Testis (tissue), 3 donors: ENCODE results near the gene WNT6. TPM values are rescaled to one million over a fixed set of nuclear protein-coding genes. Genes with fewer than 3 reads are reported as not detected.

Experiments used
- DNase-seq: peaks from one replicate; pipeline ENCODE4 v3.0.0-alpha.2; 2019
- H3K27ac ChIP-seq, 2 donors: fragments of 200-600 bp; sonication (generic); one replicate each; pipeline ENCODE4 v1.5.1; 2019
- H3K27me3 ChIP-seq: fragments of 200-600 bp; sonication (generic); one replicate; pipeline ENCODE4 v1.5.1; 2019
- H3K36me3 ChIP-seq: fragments of 200-600 bp; sonication (generic); one replicate; pipeline ENCODE4 v1.5.1; 2017; ENCODE audit warnings: low read depth; ENCODE audit errors: missing control alignments
- H3K4me1 ChIP-seq: fragments of 200-600 bp; sonication (generic); one replicate; pipeline ENCODE4 v1.5.1; 2019
- H3K4me3 ChIP-seq, 2 donors: fragments of 200-600 bp; sonication (generic); one replicate each; pipeline ENCODE4 v1.5.1; 2017 to 2019
- H3K9me3 ChIP-seq: fragments of 200-600 bp; sonication (generic); one replicate; pipeline ENCODE4 v1.5.1; 2017
- POLR2A ChIP-seq: fragments of 450-650 bp; IDR thresholded peaks from one replicate; pipeline ENCODE4 v1.6.1; 2017; ENCODE audit warnings: antibody characterized with exemption, mild to moderate bottlenecking, moderate library complexity
- WGBS, 2 donors: methylation state at CpG; one replicate each; pipeline ENCODE4 v1.1.5; 2018; 5-methylcytosine and 5-hydroxymethylcytosine counted together
- intact Hi-C: fragments of 100-400 bp; cut with DNase I; formaldehyde crosslinking; loops from one replicate; pipeline ENCODE4 v1.15.1; 2023; ENCODE audit warnings: low total_unique reads
- polyA plus RNA-seq: library from polyadenylated mRNA; stranded (reverse); fragments of 350-450 nt; fragmentation: Illumina TruSeq; extraction: RNeasy Lipid Tissue Mini Kit (QIAGEN cat#74804); gene quantifications from one replicate; pipeline ENCODE4 v1.2.3, GENCODE V29; 2014; ENCODE audit warnings: low read depth, low replicate concordance; ENCODE audit not compliant: insufficient read depth
- total RNA-seq, 2 donors: library from RNA; depleted of rRNA; stranded (reverse); fragments of >200 nt; gene quantifications; one replicate each; pipeline ENCODE4 v1.2.3, GENCODE V29; 2016
- TF ChIP-seq, protein P1 (sequence below), 3 experiments: fragments of 450-650 bp in 2 of 3; fragments of 200-600 bp in 1 of 3; sonication (generic) in 1 of 3; IDR thresholded peaks; one replicate each; pipeline ENCODE4 v1.5.1; 2016 to 2019; ENCODE audit warnings: antibody characterized with exemption in 3 of 3, mild to moderate bottlenecking in 2 of 3, moderate library complexity in 1 of 3

Gene WNT6
- total and polyA plus RNA-seq, 3 donors from 2014 or later = 2.7 to 46.5 (median 5.5) TPM

DNA sequence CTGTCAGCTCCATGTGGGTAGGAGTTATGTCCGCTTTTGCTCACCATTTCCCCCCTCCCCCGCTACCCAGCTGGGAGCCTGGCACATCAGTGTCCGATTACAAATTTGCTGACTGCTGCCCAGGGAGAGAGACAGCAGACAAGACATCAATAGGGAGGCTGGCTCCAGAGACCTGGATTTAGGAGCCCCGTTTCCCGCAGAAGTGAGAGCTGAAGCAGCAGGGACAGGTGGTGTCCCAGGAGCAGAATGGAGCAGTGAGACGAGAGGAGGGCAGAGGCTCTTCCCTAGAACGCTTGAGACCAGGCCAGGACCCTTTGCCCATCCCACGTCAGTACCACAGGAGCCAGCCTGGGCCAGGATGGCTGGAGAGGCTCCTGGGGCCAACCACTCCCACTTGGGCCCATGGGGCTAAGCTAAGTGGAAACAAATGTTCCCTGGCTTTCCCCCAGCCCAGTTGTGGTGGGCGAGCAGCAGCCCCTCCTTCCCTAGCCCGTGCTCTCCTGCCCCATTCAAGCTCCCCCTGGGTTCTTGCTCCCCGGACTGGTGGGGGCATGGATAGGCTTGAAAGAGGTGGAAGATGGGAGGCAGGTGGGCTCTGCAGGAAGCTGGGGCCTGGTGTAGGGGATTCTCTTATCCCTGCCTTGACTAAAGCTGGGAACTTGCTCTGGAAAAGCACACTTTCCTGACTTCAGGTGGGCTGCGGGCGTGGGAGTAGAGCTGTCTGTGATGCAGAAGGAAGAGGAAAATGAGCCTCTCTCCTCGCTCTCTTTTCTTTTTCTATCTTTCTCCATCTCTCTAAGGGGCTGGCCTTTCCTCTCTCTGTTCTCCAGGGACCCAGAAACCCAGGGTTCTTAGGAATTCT is 4.1 kb upstream of the WNT6 start:
- H3K27me3 ChIP-seq = no peaks in the 10 kb centered on the region
- WGBS, 2 donors = 65 to 81% methylated on average over 12 to 14 of the region's 14 CpGs
- no peak overlapping the region for H3K4me3 ChIP-seq
- H3K9me3 ChIP-seq = no peaks in the 10 kb centered on the region
- TF ChIP-seq, protein P1, sequence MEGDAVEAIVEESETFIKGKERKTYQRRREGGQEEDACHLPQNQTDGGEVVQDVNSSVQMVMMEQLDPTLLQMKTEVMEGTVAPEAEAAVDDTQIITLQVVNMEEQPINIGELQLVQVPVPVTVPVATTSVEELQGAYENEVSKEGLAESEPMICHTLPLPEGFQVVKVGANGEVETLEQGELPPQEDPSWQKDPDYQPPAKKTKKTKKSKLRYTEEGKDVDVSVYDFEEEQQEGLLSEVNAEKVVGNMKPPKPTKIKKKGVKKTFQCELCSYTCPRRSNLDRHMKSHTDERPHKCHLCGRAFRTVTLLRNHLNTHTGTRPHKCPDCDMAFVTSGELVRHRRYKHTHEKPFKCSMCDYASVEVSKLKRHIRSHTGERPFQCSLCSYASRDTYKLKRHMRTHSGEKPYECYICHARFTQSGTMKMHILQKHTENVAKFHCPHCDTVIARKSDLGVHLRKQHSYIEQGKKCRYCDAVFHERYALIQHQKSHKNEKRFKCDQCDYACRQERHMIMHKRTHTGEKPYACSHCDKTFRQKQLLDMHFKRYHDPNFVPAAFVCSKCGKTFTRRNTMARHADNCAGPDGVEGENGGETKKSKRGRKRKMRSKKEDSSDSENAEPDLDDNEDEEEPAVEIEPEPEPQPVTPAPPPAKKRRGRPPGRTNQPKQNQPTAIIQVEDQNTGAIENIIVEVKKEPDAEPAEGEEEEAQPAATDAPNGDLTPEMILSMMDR (IDR thresholded peaks at IDR 0.05) = no peak
- no peak for TF ChIP-seq POLR2A
- H3K27ac ChIP-seq = no peak overlapping the region
- intact Hi-C loops = no loop called here
- H3K4me1 ChIP-seq = peaks cover 18% of the 10 kb centered on the region
- DNase-seq = no peak
- no peaks in the 10 kb centered on the region for H3K36me3 ChIP-seq

DNA sequence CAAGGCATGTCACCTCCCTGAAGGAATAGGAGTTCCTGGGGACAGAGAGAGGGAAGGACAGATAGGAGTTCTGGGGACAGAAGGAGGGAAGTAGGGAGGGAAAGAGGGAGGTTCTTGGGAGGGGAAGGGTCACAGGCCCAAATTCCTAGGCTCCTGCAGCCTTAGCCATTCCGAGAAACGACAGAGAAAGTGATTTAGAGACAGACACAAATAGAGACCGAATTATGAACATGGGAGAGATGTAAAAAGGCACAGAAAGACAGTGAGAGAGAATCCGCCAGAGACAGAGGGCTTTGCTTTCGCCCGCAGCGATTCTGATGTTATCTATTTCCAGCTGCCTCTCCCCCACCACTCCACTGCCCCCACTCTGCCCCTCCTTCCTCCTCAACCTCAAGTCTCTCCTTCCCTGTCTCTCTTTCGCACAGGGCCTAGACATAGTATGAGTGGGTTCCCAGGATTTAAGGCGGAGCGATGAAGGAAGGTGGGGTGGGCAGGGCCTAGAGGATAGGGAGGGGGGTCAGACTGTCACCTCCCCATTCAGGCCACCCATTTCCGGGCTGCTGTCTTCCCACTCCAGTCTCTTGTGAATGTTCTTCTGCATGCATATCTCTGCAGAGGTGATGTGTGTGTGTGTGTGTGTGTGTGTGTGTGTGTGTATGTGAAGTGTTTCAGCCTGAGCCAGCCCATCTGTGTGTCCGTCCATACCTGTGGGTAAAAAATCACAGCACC is 3.3 kb upstream of the WNT6 start:
- Histone ChIP-seq H3K27ac (no peak overlapping the region), H3K4me1 (peaks cover 21% of the 10 kb centered on the region), H3K36me3 (no peaks in the 10 kb centered on the region), H3K4me3 (no peak overlapping the region), H3K27me3 (no peaks in the 10 kb centered on the region), H3K9me3 (no peaks in the 10 kb centered on the region)
- no peak for DNase-seq
- no peak for TF ChIP-seq POLR2A
- TF ChIP-seq, protein P1 (IDR thresholded peaks at IDR 0.05) = no peak
- intact Hi-C loops = no loop called here
- WGBS, 2 donors = 54 to 63% methylated on average over 12 of the region's 12 CpGs

DNA sequence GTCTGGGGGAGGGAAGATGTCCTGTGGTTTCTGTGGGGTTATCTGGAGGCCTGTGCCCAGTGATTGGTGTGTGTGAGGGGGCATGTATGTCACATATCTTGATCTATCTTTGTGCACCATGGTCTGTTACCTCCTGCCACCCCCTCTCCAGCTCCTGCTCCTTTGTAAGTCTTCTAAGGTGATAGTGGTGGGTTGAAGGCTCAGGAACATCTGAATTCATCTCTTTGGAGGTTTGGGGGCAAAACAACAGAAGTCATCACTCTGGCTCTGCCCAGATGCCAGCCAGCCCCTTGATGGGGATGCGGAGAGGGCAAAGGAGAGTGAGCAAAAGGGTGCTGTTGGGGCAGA is 2.7 kb upstream of the WNT6 start:
- Histone ChIP-seq H3K9me3 (no peaks in the 10 kb centered on the region), H3K27ac (no peak overlapping the region), H3K36me3 (no peaks in the 10 kb centered on the region), H3K4me3 (no peak overlapping the region), H3K4me1 (peaks cover 21% of the 10 kb centered on the region), H3K27me3 (no peaks in the 10 kb centered on the region)
- TF ChIP-seq, protein P1 (IDR thresholded peaks at IDR 0.05) = no peak
- no peak for TF ChIP-seq POLR2A
- 88 to 95% methylated on average over 1 of the region's 1 CpG for WGBS, 2 donors
- intact Hi-C loops = no loop called here
- DNase-seq = no peak

DNA sequence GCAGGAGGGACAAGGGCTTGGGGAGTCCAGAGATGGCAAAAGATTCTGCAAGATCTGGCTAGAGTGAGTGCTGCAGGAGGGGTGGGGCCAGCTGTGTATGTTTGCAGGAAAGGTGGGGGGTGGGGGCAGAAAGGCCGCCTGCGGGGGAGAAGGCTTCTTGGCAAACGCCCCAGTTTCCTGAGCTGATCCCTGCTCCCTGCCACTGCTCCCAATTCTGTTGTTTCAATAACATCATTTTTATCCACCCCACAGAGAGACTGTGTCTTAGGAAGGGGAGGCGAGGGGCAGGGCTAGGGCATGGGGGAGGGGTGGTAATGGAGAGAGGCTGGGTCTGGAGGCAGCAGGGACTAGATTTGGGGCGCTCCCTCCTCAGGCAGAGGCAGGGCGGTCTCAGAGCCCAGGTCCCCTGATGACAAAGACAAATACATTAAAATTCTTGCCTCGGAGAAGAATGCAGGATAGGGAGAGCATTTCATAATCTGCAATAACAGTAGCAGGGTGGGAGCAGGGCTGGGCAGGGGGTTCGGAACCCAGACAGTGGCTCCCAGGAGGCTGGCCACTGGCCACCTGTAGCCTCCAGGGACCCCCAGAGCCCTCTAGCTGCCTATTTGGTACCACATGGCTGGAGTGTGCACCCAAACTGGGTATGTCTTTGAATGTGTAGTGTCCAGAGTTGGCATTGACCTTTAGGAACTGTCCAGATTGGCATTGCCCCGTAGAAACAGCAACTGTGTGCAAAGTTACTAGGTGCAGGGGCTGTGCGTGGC is 2.1 kb upstream of the WNT6 start:
- H3K4me1 ChIP-seq = peaks cover 21% of the 10 kb centered on the region
- no peaks in the 10 kb centered on the region for H3K36me3 ChIP-seq
- intact Hi-C loops = no loop called here
- no peaks in the 10 kb centered on the region for H3K27me3 ChIP-seq
- DNase-seq = peak; percentile 65
- TF ChIP-seq, protein P1 (IDR thresholded peaks at IDR 0.05) = no peak
- H3K4me3 ChIP-seq = no peak overlapping the region
- H3K27ac ChIP-seq = no peak overlapping the region
- WGBS, 2 donors = 41 to 43% methylated on average over 9 to 10 of the region's 10 CpGs
- no peaks in the 10 kb centered on the region for H3K9me3 ChIP-seq
